Endothelial cell of umbilical vein (primary cell): ENCODE results near the gene SHC1. TPM values are rescaled to one million over a fixed set of nuclear protein-coding genes. Genes with fewer than 3 reads are reported as not detected.
A peak's percentile ranks its signal among the peaks of the same experiment; 100 is the strongest.

Source experiments
- BruUV-seq: library from RNA; stranded (reverse); fragments of 400-500 nt; replicated peaks from 2 replicates; lab custom pipeline; 2021; lab: Mats Ljungman, UMichigan
- CTCF ChIA-PET: fragments of 300-600, 350-600 bp; sonication (Branson Sonifier 250); formaldehyde crosslinking; loops from one replicate; lab custom pipeline; 2021; ENCODE audit warnings: antibody characterized with exemption, inconsistent platforms; lab: Charles Lee
- POLR2A ChIA-PET: fragments of 300-600, 350-600 bp; sonication (Branson Sonifier 250); formaldehyde crosslinking; loops from one replicate; lab custom pipeline; 2021; ENCODE audit warnings: antibody characterized with exemption, inconsistent platforms; lab: Charles Lee
- DNase-seq: peaks from one replicate; pipeline ENCODE4 v3.0.0-alpha.2; 2011; ENCODE audit warnings: low read depth, low spot score
- FAIRE-seq: peaks from 2 replicates; lab custom pipeline; 2011; peaks lifted over from hg19 to GRCh38; lab: Jason Lieb, UNC
- H2AFZ ChIP-seq: 2 replicates; pipeline ENCODE4 v1.6.0; 2012; ENCODE audit warnings: low read depth, low read length, control low read depth, inconsistent platforms
- H3K27ac ChIP-seq: 2 replicates; pipeline ENCODE4 v1.5.1; 2011; ENCODE audit warnings: low read depth, mild to moderate bottlenecking, control low read depth, low read length, moderate library complexity; ENCODE audit not compliant: insufficient read depth
- H3K27me3 ChIP-seq, 2 experiments: 2 replicates each; pipeline versions ENCODE4 v1.6.0 to v1.6.1; 2011; ENCODE audit warnings: low read length in 2 of 2, mixed read lengths in 1 of 2; ENCODE audit not compliant: control insufficient read depth in 2 of 2, insufficient read depth in 2 of 2
- H3K36me3 ChIP-seq, 2 experiments: 2 replicates in 1 of 2; 3 replicates in 1 of 2; pipeline ENCODE4 v1.5.1; 2011; ENCODE audit warnings: low read length in 2 of 2, mild to moderate bottlenecking in 1 of 2, moderate library complexity in 1 of 2; ENCODE audit not compliant: control insufficient read depth in 2 of 2, insufficient read depth in 2 of 2; ENCODE audit errors: extremely low read depth in 1 of 2
- H3K4me1 ChIP-seq: 3 replicates; pipeline ENCODE4 v1.5.1; 2011; ENCODE audit warnings: mild to moderate bottlenecking, low read length; ENCODE audit not compliant: control insufficient read depth, insufficient read depth; ENCODE audit errors: extremely low read depth
- H3K4me2 ChIP-seq: 2 replicates; pipeline ENCODE4 v1.6.1; 2011; ENCODE audit warnings: low read length, control low read depth, mixed read lengths; ENCODE audit not compliant: insufficient read depth
- H3K4me3 ChIP-seq, 3 experiments: fragments of 200-600 bp in 1 of 3; sonication (generic), shearing (Covaris generic) in 1 of 3; replicated peaks in 1 of 3; 2 replicates each; pipeline ENCODE4 v1.5.1; 2011 to 2016; ENCODE audit warnings: control low read depth in 3 of 3, low read length in 3 of 3, mild to moderate bottlenecking in 2 of 3, inconsistent platforms in 1 of 3, low read depth in 1 of 3, moderate library complexity in 1 of 3; ENCODE audit not compliant: insufficient read depth in 1 of 3
- H3K79me2 ChIP-seq: 2 replicates; pipeline ENCODE4 v1.6.0; 2012; ENCODE audit warnings: low read length, inconsistent platforms; ENCODE audit not compliant: control insufficient read depth, insufficient read depth
- H3K9ac ChIP-seq: replicated peaks from 2 replicates; pipeline ENCODE3; 2011; ENCODE audit warnings: low read length, control low read depth; ENCODE audit not compliant: insufficient read depth; ENCODE audit errors: extremely low read depth
- H3K9me1 ChIP-seq: replicated peaks from 3 replicates; pipeline ENCODE4 v1.6.0; 2011; ENCODE audit warnings: mild to moderate bottlenecking, low read length; ENCODE audit not compliant: control insufficient read depth, insufficient read depth; ENCODE audit errors: extremely low read depth
- H3K9me3 ChIP-seq: replicated peaks from 2 replicates; pipeline ENCODE4 v1.5.1; 2012; ENCODE audit warnings: low read length, inconsistent platforms; ENCODE audit not compliant: control insufficient read depth, insufficient read depth
- H4K20me1 ChIP-seq: replicated peaks from 2 replicates; pipeline ENCODE3; 2011; ENCODE audit warnings: mild to moderate bottlenecking, low read length; ENCODE audit not compliant: control insufficient read depth, insufficient read depth; ENCODE audit errors: extremely low read depth
- EZH2 ChIP-seq: IDR thresholded peaks from 2 replicates; pipeline ENCODE4 v1.6.1; 2012; ENCODE audit warnings: borderline replicate concordance, low read depth, mild to moderate bottlenecking, moderate library complexity, low read length, inconsistent platforms; ENCODE audit not compliant: severe bottlenecking
- FOS ChIP-seq: IDR thresholded peaks from 2 replicates; pipeline ENCODE4 v1.6.1; 2011; ENCODE audit warnings: mild to moderate bottlenecking, low read length, moderate library complexity, borderline replicate concordance; ENCODE audit not compliant: insufficient read depth
- GATA2 ChIP-seq: IDR thresholded peaks from 2 replicates; pipeline ENCODE4 v1.7.0; 2011; ENCODE audit warnings: low read depth, mild to moderate bottlenecking, moderate library complexity, mixed read lengths, low read length; ENCODE audit not compliant: insufficient read length, insufficient read depth
- JUN ChIP-seq: IDR thresholded peaks from 2 replicates; pipeline ENCODE4 v1.6.1; 2011; ENCODE audit warnings: borderline replicate concordance, low read depth; ENCODE audit not compliant: insufficient read length, insufficient read depth
- POLR2A ChIP-seq: IDR thresholded peaks from 2 replicates; pipeline ENCODE4 v1.6.1; 2012; ENCODE audit warnings: low read depth, mild to moderate bottlenecking, control low read depth, low read length
- POLR2AphosphoS5 ChIP-seq: IDR thresholded peaks from 2 replicates; pipeline ENCODE4 v1.6.1; 2012; ENCODE audit warnings: low read depth, mild to moderate bottlenecking, control low read depth, low read length, moderate library complexity; ENCODE audit not compliant: insufficient read depth
- dilution Hi-C: fragments of 300-500 bp; cut with MboI; formaldehyde crosslinking; loops from one replicate; pipeline ENCODE4 v1.15.0; 2019; ENCODE audit warnings: low sequenced_read_pairs; ENCODE audit not compliant: extremely low pct_ligation_motif_present
- intact Hi-C: fragments of 100-400 bp; cut with micrococcal nuclease; formaldehyde crosslinking; loops from one replicate; pipeline ENCODE4 v1.10.0; 2022
- polyA plus RNA-seq, 4 experiments: library from polyadenylated mRNA; depleted of rRNA in 3 of 4; stranded (reverse) in 3 of 4; unstranded in 1 of 4; fragments of >200 nt; gene quantifications; 2 replicates each; pipeline versions ENCODE4 v1.2.1 to v1.2.3, GENCODE V29; 2011 to 2012; ENCODE audit warnings: missing spikeins in 1 of 4
- total RNA-seq: library from RNA; stranded (reverse); gene quantifications from 2 replicates; pipeline ENCODE4 v1.2.3, GENCODE V29; 2021
- TF ChIP-seq, protein P1 (sequence below): IDR thresholded peaks from 2 replicates; pipeline ENCODE4 v1.6.1; 2011; ENCODE audit not compliant: insufficient read depth, insufficient read length

Gene SHC1
- total and polyA plus RNA-seq, 2 donors (not counting 3 experiments of a cell fraction or from before 2014, with no cell fraction given): 316 to 324 TPM

DNA sequence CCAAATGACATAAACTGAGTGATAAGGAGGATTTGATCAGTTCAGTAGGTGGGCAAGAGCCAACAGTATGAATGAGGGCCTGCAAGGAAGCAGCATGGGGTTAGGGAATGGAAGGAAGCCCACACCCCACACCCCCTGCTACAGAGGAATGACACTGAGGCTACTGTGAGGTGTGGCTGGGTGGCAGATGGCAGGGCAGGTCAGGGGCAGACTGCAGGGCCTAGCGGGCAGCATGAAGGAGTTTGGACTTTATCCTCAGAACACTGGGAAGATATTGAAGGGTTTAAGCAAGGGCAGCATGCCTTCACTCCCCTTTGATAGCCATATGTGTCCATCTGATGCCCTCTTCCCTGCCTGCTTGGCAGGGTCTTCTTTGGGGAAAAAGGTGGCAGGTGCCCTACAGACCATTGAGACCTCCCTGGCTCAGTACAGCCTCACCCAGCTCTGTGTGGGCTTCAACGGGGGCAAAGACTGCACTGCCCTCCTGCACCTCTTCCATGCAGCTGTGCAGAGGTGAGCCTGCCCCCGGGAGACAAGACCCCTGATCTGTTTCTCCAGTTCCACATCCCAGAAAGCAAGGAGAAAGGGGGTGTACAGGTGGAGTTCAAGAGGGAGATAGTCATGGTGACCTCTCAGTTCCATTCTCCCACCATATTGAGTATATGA is 18.8 kb upstream of the SHC1 start:
- FAIRE-seq (no peak), DNase-seq (no peak)
- no peaks in the 10 kb centered on the region for H4K20me1 ChIP-seq
- H3K9me1 ChIP-seq: no peaks in the 10 kb centered on the region
- intact Hi-C loops (no loop called here), dilution Hi-C loops (no loop called here)
- H3K27me3 ChIP-seq: no peaks in the 10 kb centered on the region
- no TSS peak for BruUV-seq
- H3K79me2 ChIP-seq: peaks cover 10% of the 10 kb centered on the region
- ChIA-PET CTCF (interaction anchor here (1.1 kb wide), 1 partner anchor 10 kb away, joined by 3 read pairs; no protein-coding TSS in a partner anchor), POLR2A (interaction anchor here (1.0 kb wide), 1 partner anchor 16 kb away, joined by 3 read pairs; no protein-coding TSS in a partner anchor)
- H3K27ac ChIP-seq: no peak overlapping the region
- no peak overlapping the region for H3K4me3 ChIP-seq
- H3K9me3 ChIP-seq: no peaks in the 10 kb centered on the region
- no peak overlapping the region for H2AFZ ChIP-seq
- no peak overlapping the region for H3K9ac ChIP-seq
- H3K4me2 ChIP-seq: no peak overlapping the region
- peaks cover 2% of the 10 kb centered on the region for H3K4me1 ChIP-seq
- peaks cover 3 to 24% of the 10 kb centered on the region in 2 experiments for H3K36me3 ChIP-seq
- TF ChIP-seq, protein P1, sequence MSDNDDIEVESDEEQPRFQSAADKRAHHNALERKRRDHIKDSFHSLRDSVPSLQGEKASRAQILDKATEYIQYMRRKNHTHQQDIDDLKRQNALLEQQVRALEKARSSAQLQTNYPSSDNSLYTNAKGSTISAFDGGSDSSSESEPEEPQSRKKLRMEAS: no peak
- peak; percentile 22 for TF ChIP-seq POLR2A

- Histone ChIP-seq H3K4me3 (no peak overlapping the region), H3K36me3 (peaks cover 3 to 24% of the 10 kb centered on the region in 2 experiments), H3K9ac (no peak overlapping the region), H3K4me1 (peaks cover 7% of the 10 kb centered on the region), H3K9me1 (no peaks in the 10 kb centered on the region), H3K79me2 (peaks cover 18% of the 10 kb centered on the region), H4K20me1 (no peaks in the 10 kb centered on the region), H3K9me3 (no peaks in the 10 kb centered on the region), H3K27me3 (no peaks in the 10 kb centered on the region), H3K4me2 (no peak overlapping the region), H3K27ac (no peak overlapping the region), H2AFZ (no peak overlapping the region)
- ChIA-PET CTCF (interaction anchor here (1.1 to 2.3 kb wide), 6 partner anchors 10 to 29 kb away, joined by 3 to 10 read pairs (median 5); partner anchors contain the start of genes CKS1B, PYGO2 and SHC1), POLR2A (interaction anchor here (1.0 kb wide), 1 partner anchor 15 kb away, joined by 3 read pairs; no protein-coding TSS in a partner anchor)
- TF ChIP-seq EZH2 (no peak), POLR2AphosphoS5 (no peak), FOS (no peak), GATA2 (no peak), POLR2A (no peak), JUN (no peak)
- TF ChIP-seq, protein P1: no peak
- BruUV-seq: no TSS peak
- no peak for FAIRE-seq
- no peak for DNase-seq
- intact Hi-C loops (no loop called here), dilution Hi-C loops (no loop called here)
Observed at GRCh38 chr1:154988058-154988954, 17.8 kb upstream of the SHC1 start.
